Uterus (tissue), 4 donors: ENCODE measurements around the gene N4BP2L2. TPM values are rescaled to one million over a fixed set of nuclear protein-coding genes. Genes with fewer than 3 reads are reported as not detected.
A peak's percentile ranks its signal among the peaks of the same experiment; 100 is the strongest.

ENCODE experiments used
- DNase-seq, 2 donors: peaks; one replicate each; pipeline ENCODE4 v3.0.0-alpha.2; 2019 to 2020
- H3K27ac ChIP-seq, 2 donors: fragments of 200-600 bp; sonication (generic); 1 replicate in 1 of 2; 2 replicates in 1 of 2; pipeline ENCODE4 v1.5.1; 2016 to 2018
- H3K27me3 ChIP-seq, 2 donors: fragments of 200-600 bp; sonication (generic); one replicate each; pipeline ENCODE4 v1.5.1; 2018 to 2019; ENCODE audit warnings: control low read depth in 1 of 2
- H3K36me3 ChIP-seq, 2 donors: fragments of 200-600 bp; sonication (generic); one replicate each; pipeline ENCODE4 v1.5.1; 2019; ENCODE audit warnings: control low read depth in 1 of 2
- H3K4me1 ChIP-seq, 2 donors: fragments of 200-600 bp; sonication (generic); one replicate each; pipeline ENCODE4 v1.5.1; 2018 to 2019; ENCODE audit warnings: control low read depth in 1 of 2
- H3K4me3 ChIP-seq, 2 donors: fragments of 200-600 bp; sonication (generic); 1 replicate in 1 of 2; 2 replicates in 1 of 2; pipeline ENCODE4 v1.5.1; 2018 to 2019; ENCODE audit warnings: mild to moderate bottlenecking in 1 of 2
- H3K9me3 ChIP-seq, 2 donors: fragments of 200-600 bp; sonication (generic); one replicate each; pipeline ENCODE4 v1.5.1; 2019; ENCODE audit warnings: control low read depth in 1 of 2
- CTCF ChIP-seq, 4 experiments: fragments of 200-600 bp in 2 of 4; fragments of 450-650 bp in 2 of 4; sonication (generic) in 2 of 4; IDR thresholded peaks; one replicate each; pipeline ENCODE4 v1.5.1; 2016 to 2019; ENCODE audit warnings: antibody characterized with exemption in 4 of 4, mild to moderate bottlenecking in 2 of 4, moderate library complexity in 1 of 4
- POLR2A ChIP-seq, 2 donors: fragments of 450-650 bp; IDR thresholded peaks; one replicate each; pipeline ENCODE4 v1.6.1; 2016; ENCODE audit warnings: antibody characterized with exemption in 2 of 2, mild to moderate bottlenecking in 1 of 2, moderate library complexity in 1 of 2
- intact Hi-C: fragments of 100-400 bp; cut with DNase I; formaldehyde crosslinking; loops from one replicate; pipeline ENCODE4 v1.15.1; 2023; ENCODE audit warnings: low total_unique reads
- total RNA-seq, 4 donors: library from RNA; depleted of rRNA in 3 of 4; stranded (reverse); fragments of >200 nt in 3 of 4; gene quantifications; one replicate each; pipeline versions ENCODE4 v1.1.0 to v1.2.4, GENCODE V29; 2014 to 2023
- donor health status: DM: yes; HTN: yes; CAD: no.

The N4BP2L2 gene
- total RNA-seq, 4 donors from 2014 or later = 187 to 288 (median 233) TPM

GRCh38 chr13:32542221-32542620 lies 3.6 kb upstream of the N4BP2L2 start:
- Histone ChIP-seq H3K4me1 (peaks cover 0 to 2% of the 10 kb centered on the region in 2 donors), H3K36me3 (no peaks in the 10 kb centered on the region), H3K27ac (no peak overlapping the region), H3K9me3 (no peaks in the 10 kb centered on the region), H3K27me3 (no peaks in the 10 kb centered on the region), H3K4me3 (no peak overlapping the region)
- TF ChIP-seq POLR2A (IDR thresholded peaks at IDR 0.05) (no peak), CTCF (IDR thresholded peaks at IDR 0.05) (no peak)
- no peak for DNase-seq
- intact Hi-C loops = no loop called here

GRCh38 chr13:32538143-32538620 lies 413 bp downstream of the N4BP2L2 start:
- intact Hi-C loops = no loop called here
- Histone ChIP-seq H3K4me1 (peaks cover 0 to 7% of the 10 kb centered on the region in 2 donors), H3K9me3 (no peaks in the 10 kb centered on the region), H3K4me3 (peak overlapping the region; percentile 76 to 77), H3K36me3 (no peaks in the 10 kb centered on the region), H3K27ac (peak overlapping the region; percentile 90 to 98), H3K27me3 (no peaks in the 10 kb centered on the region)
- TF ChIP-seq POLR2A (IDR thresholded peaks at IDR 0.05) = no peak
- no peak for TF ChIP-seq CTCF (IDR thresholded peaks at IDR 0.05)
- DNase-seq = no peak

- DNase-seq = peak; percentile 27 to 29
- Histone ChIP-seq H3K36me3 (no peaks in the 10 kb centered on the region), H3K4me1 (peaks cover 0 to 7% of the 10 kb centered on the region in 2 donors), H3K9me3 (no peaks in the 10 kb centered on the region), H3K27ac (peak overlapping the region; percentile 90 to 98), H3K4me3 (peak overlapping the region; percentile 76 to 77), H3K27me3 (no peaks in the 10 kb centered on the region)
- intact Hi-C loops = no loop called here
- no peak for TF ChIP-seq POLR2A (IDR thresholded peaks at IDR 0.05)
- TF ChIP-seq CTCF (IDR thresholded peaks at IDR 0.05) = no peak
Observed at GRCh38 chr13:32537580-32538142, 934 bp downstream of the N4BP2L2 start.

- H3K36me3 ChIP-seq = no peaks in the 10 kb centered on the region
- no peak overlapping the region for H3K4me3 ChIP-seq
- no peaks in the 10 kb centered on the region for H3K27me3 ChIP-seq
- peaks cover 8 to 13% of the 10 kb centered on the region in 2 donors for H3K4me1 ChIP-seq
- no peak for TF ChIP-seq POLR2A (IDR thresholded peaks at IDR 0.05)
- no peak for TF ChIP-seq CTCF (IDR thresholded peaks at IDR 0.05)
- no peaks in the 10 kb centered on the region for H3K9me3 ChIP-seq
- no peak for DNase-seq
- intact Hi-C loops = no loop called here
- H3K27ac ChIP-seq = no peak overlapping the region
Observed at GRCh38 chr13:32535748-32536147, 2.8 kb downstream of the N4BP2L2 start.

- Histone ChIP-seq H3K4me1 (peaks cover 8 to 13% of the 10 kb centered on the region in 2 donors), H3K4me3 (no peak overlapping the region), H3K27ac (no peak overlapping the region), H3K9me3 (no peaks in the 10 kb centered on the region), H3K27me3 (no peaks in the 10 kb centered on the region), H3K36me3 (no peaks in the 10 kb centered on the region)
- intact Hi-C loops = no loop called here
- no peak for DNase-seq
- no peak for TF ChIP-seq POLR2A (IDR thresholded peaks at IDR 0.05)
Observed at GRCh38 chr13:32535115-32535514, 3.5 kb downstream of the N4BP2L2 start.
